ENCODE results near the gene NRG4. TPM values are rescaled to one million over a fixed set of nuclear protein-coding genes. Genes with fewer than 3 reads are reported as not detected.
A peak's percentile ranks its signal among the peaks of the same experiment; 100 is the strongest.

Gene NRG4
- total RNA-seq = under 1 TPM in 1 of 3 donors, not detected in 2; 0.15 TPM

DNA sequence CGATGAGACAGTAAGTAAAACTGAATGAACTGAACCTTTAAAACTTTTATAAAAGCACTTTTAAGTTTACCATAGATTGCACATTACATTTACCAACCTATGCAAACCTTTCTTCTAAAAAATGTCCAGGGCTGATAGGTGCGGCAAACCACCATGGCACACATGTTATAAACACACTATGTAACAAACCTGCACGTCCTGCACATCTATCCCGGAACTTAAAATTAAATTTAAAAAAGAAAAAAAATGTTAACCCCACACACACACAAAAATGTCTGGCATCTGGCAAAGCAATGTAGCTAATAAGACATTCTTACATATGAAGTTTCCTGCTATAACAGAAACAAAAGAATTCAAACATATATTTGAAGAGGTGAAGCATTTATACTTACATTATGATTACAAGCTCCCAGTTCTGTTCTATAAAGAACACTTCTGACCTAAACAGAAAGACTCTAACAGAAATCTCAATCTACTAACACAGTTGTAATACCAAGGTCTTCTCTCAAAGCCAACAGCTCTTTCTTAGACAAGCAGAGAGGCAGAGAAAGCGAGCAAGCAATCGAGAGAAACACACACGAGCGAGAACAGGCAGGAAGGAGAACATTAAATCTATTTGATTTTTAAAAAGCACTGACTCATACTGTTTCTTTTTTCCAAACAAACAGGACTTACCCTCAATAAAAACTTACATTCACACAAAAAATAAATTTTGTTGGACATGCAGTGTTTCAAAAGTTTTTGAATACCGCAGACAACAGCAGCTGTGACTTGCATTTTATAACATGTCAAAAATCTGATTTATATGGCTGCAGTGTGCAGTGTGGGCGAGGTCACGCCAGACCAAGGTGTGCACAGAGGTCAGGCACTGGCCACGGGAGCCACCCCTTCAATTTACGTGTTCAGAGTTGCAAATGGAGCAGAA, at the start of gene NRG4:
TSS of gene NRG4 (minus strand) at position 798 of the 925 bp plus-strand sequence. CDS start 1,194 bp downstream, outside the sequence.
- Histone ChIP-seq H3K36me3 (no peaks in the 10 kb centered on the region), H3K27me3 (no peaks in the 10 kb centered on the region), H3K9me3 (no peaks in the 10 kb centered on the region), H3K4me3 (no peak within 1 kb of the TSS), H3K27ac (no peak within 1 kb of the TSS), H3K4me1 (no peaks in the 10 kb centered on the region)
- TF ChIP-seq, protein P1, sequence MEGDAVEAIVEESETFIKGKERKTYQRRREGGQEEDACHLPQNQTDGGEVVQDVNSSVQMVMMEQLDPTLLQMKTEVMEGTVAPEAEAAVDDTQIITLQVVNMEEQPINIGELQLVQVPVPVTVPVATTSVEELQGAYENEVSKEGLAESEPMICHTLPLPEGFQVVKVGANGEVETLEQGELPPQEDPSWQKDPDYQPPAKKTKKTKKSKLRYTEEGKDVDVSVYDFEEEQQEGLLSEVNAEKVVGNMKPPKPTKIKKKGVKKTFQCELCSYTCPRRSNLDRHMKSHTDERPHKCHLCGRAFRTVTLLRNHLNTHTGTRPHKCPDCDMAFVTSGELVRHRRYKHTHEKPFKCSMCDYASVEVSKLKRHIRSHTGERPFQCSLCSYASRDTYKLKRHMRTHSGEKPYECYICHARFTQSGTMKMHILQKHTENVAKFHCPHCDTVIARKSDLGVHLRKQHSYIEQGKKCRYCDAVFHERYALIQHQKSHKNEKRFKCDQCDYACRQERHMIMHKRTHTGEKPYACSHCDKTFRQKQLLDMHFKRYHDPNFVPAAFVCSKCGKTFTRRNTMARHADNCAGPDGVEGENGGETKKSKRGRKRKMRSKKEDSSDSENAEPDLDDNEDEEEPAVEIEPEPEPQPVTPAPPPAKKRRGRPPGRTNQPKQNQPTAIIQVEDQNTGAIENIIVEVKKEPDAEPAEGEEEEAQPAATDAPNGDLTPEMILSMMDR (IDR thresholded peaks at IDR 0.05) = no peak
- TF ChIP-seq POLR2A (IDR thresholded peaks at IDR 0.05) (no peak), POLR2AphosphoS5 (IDR thresholded peaks at IDR 0.05) (no peak)
- DNase-seq (ENCODE audit: low spot score in 2 of 2) = no peak
- intact Hi-C loops (cut with DNase I; ENCODE audit: low total_unique reads) = no loop called here

GRCh38 chr15:76061700-76062099, 49.5 kb upstream of the NRG4 start:
- Histone ChIP-seq H3K27me3 (peaks cover 0 to 5% of the 10 kb centered on the region in 2 donors), H3K36me3 (no peaks in the 10 kb centered on the region), H3K4me3 (no peak overlapping the region), H3K27ac (no peak overlapping the region), H3K4me1 (peaks cover 0 to 4% of the 10 kb centered on the region in 2 donors), H3K9me3 (no peaks in the 10 kb centered on the region)
- intact Hi-C loops (cut with DNase I; ENCODE audit: low total_unique reads) = no loop called here
- DNase-seq (ENCODE audit: low spot score in 2 of 2) = no peak
- TF ChIP-seq POLR2A (IDR thresholded peaks at IDR 0.05) (no peak), POLR2AphosphoS5 (IDR thresholded peaks at IDR 0.05) (no peak)
- TF ChIP-seq, protein P1 (IDR thresholded peaks at IDR 0.05) = no peak

- H3K9me3 ChIP-seq = no peaks in the 10 kb centered on the region
- peaks cover 0 to 4% of the 10 kb centered on the region in 2 donors for H3K4me1 ChIP-seq
- H3K27me3 ChIP-seq = peaks cover 0 to 5% of the 10 kb centered on the region in 2 donors
- no peaks in the 10 kb centered on the region for H3K36me3 ChIP-seq
- peak overlapping the region; percentile 36 to 76 (median 67) for H3K4me3 ChIP-seq
- no peak for DNase-seq (ENCODE audit: low spot score in 2 of 2)
- TF ChIP-seq, protein P1 (IDR thresholded peaks at IDR 0.05) = no peak
- no peak for TF ChIP-seq POLR2AphosphoS5 (IDR thresholded peaks at IDR 0.05)
- TF ChIP-seq POLR2A (IDR thresholded peaks at IDR 0.05) = no peak
- no peak overlapping the region for H3K27ac ChIP-seq
- intact Hi-C loops (cut with DNase I; ENCODE audit: low total_unique reads) = no loop called here
These were observed 48.1 kb upstream of the NRG4 start for GRCh38 chr15:76060118-76060989.

DNA sequence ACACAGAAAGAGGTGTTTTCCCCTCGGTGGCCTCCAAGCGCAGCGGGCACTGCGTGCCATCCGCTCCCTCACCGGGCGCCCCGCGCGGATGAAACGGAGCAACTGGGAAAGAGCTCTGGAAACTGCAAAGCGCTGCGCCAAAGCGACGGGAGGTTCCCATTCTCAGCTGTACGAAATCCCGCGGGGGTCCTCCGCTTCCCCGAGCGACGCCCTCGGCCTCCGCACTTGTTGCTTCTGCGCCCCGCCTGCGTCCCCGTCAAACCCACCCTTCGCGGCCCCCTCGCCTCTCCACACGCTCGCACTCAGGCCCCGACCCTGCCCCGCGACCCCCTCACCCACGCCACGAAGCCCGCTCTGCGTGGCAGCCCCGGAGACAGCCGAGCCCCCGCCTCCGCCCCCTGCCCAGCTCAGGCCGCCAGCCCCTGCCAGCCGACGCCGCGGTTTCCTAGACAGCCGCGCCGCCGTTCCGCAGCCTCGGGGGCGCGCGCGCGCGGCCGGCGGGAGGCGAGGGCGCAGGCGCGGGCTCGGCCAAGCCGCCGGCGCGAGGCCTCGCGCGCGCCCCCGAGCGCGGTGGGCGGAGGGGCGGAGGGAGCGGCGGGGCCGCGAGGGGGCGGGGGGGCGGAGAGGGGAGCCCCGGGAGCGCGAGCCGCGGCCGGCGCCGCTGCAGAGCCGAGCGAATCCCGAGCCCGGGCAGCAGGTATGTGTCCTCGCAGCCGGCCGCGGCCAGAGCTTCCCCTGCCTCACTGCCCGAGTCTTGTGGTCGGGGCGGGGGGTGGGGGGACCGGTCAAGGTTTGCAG, 47.3 kb upstream of the NRG4 start, which contains the start of gene TMEM266:
TSS of gene TMEM266 (plus strand) at position 666 of the 798 bp plus-strand sequence. CDS start 74,279 bp downstream, outside the sequence.
- H3K4me3 ChIP-seq = peak within 1 kb of the TSS; percentile 49 to 76 (median 67)
- DNase-seq (ENCODE audit: low spot score in 2 of 2) = no peak
- H3K4me1 ChIP-seq = peaks cover 0 to 4% of the 10 kb centered on the region in 2 donors
- no peak within 1 kb of the TSS for H3K27ac ChIP-seq
- intact Hi-C loops (cut with DNase I; ENCODE audit: low total_unique reads) = no loop called here
- no peak for TF ChIP-seq POLR2AphosphoS5 (IDR thresholded peaks at IDR 0.05)
- TF ChIP-seq, protein P1 (IDR thresholded peaks at IDR 0.05) = no peak
- TF ChIP-seq POLR2A (IDR thresholded peaks at IDR 0.05) = no peak
- H3K9me3 ChIP-seq = no peaks in the 10 kb centered on the region
- H3K27me3 ChIP-seq = peaks cover 0 to 5% of the 10 kb centered on the region in 2 donors
- no peaks in the 10 kb centered on the region for H3K36me3 ChIP-seq
